ENCODE data around the gene ETS1. TPM values are rescaled to one million over a fixed set of nuclear protein-coding genes. Genes with fewer than 3 reads are reported as not detected.

ETS1 gene
- total RNA-seq, 1 donor from 2014 or later, result 41.4 TPM

DNA sequence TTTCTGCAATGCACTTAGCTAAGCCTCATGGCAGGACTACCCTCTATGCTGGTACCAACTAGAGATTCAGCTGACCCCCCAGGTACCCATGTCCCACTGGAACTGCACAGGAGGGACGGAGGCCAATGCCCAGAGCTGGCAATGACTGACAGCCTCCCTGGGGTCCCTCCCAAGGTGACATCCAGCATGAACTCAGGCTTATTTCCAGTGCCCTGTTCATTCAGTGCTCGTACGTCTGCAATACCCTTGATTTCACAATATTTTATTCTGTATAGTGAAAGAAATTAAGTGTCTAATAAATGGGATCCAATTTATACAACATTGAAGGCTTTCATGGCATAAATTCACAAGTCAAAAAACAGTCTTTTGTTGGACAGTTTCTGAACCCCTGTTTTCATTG is 20.2 kb downstream of the ETS1 start:
- no peak for DNase-seq

DNA sequence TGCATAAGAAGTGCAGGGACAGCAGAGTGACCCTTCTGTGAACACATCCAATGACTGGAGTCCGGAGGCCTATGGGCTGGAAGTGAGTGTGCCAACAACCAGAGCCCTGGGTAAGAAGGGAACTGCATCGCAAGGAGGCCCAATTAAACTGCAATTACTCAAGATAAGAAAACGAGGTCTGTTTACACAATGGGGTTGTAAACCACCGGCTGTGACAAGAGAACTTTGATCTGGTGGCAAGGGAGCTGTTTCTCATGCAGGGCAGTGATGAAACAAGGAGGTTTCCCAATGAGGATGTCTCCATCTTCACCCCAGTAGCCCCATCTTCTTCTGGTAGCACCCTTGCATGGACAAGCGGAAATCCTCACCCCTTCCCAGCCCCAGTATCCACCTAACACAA is 21.5 kb downstream of the ETS1 start:
- DNase-seq, result no peak

DNA sequence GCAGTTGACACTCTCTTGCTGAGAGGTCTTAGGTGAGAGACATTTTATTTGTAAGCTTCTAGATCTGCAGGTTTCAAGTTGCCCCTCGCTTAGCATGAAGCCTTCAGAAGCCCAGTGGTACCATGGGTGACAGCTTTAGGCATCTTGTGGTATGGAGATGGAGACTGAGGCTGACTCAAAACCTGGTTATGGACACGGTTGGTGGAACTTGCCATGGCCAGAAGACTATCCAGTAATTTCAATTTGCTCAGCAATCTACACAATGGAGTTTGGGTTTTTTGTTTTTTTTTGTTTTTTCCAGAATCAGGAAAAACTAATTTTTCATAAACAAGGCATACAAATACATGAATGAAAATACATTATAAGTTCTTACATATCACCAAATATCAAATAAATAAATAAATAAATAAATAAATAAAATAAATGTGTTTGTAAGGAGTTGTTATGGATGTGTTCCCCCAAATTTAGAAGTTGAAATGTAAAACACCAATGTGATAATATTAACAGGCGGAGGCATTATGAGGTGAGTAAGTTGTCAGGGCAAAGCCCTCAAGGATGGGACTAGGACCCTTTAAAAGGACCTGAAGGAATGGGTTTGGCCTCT is 22.6 kb downstream of the ETS1 start:
- no peak for DNase-seq

DNA sequence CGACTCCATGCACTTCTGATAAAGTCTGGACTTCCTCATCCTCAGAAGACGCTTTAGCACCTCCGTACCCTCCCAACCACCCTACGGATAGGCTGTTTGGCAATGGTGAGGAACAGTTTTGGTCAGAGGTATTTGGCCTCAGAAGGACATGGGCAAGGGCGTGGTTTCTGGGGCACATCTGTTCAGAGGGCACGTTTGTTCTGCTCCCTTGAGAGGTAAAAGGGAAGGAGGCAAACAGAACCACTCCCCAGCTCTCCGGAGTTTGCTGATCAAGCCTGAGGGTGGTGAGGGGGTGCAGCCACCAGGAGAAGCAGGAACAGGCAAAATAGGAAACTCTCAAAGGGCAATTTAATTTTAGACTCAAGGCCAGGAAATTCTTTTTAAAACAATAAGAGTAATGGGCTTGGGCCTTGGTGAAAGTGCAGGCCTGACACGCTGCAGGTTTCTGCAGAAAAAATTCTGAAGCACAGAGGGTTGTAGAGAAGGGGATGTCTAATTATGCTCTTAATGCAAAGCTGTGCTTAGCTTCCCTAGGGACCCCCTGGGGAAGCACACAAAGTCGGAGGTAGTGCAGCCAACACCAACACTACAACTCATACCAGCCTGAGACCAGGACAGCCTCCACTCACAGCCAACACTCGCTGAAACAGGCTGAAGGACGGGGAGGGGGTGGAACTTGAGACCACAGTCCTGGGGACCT is 23.3 kb downstream of the ETS1 start:
- DNase-seq, result no peak

DNA sequence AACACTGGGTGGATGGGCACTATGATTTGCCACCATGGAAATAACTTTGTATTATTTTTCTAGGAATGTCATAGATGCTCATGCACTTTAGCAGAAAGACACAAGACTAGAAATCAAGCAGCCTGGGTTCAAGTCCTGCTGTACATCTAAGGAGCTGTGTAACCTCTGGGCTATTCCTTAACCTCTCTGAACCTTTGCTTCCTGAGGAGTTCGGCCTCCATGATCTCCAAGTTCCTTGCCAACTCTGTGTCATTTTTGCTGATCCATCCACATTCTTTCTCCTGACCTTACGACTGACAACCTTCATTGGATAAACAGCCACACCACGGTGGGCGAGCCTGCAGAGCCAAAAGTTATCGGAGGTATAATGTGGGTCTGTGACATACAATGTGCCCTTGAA is 24.1 kb downstream of the ETS1 start:
- DNase-seq, result no peak

DNA sequence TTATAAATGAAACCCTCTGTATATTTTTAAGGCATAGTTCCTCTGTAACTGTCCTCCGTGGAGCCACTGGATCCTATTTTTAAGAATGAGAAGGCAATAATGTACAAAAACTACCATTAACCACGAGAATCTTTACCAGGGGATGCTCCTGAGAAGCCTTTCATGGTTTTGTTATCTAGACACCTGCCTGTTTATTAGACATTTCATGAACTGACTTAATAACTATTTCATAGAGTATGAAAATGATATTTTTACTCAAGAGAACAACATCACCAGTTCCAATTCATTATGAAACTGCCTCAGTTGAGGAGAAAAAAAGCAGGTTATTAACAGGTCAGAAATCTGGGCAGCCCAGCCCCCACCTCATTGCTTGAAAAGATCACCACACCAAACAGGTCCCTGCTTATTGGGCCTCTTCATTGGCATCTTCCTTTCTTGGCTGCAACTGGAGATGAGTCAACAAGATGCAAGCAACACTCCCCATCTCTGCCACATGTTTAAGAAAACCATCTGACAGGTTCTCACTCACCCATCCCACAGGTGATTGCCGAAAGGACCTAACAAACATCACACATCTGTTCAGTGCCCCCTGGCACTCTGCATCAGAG is 27.8 kb downstream of the ETS1 start:
- DNase-seq, result no peak

DNA sequence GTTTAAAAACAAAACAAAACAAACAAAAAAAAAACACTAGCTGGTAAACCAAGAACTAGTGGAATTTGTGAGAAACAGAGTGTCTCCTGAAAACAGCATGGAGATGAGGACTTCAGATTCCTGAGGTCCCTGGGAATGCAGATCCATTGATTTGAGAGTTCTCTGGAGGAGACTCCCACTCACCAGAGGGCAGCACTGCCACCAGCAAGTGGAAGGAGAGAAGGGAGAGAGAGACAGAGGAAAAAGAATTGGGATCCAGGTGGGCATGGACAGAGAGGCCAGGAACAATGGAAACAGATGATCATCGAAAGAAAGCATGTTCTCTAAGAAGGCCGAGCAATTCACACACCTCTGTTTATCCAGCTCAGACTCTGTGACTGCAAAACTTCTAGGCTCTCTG is 31.8 kb downstream of the ETS1 start:
- DNase-seq, result no peak

DNA sequence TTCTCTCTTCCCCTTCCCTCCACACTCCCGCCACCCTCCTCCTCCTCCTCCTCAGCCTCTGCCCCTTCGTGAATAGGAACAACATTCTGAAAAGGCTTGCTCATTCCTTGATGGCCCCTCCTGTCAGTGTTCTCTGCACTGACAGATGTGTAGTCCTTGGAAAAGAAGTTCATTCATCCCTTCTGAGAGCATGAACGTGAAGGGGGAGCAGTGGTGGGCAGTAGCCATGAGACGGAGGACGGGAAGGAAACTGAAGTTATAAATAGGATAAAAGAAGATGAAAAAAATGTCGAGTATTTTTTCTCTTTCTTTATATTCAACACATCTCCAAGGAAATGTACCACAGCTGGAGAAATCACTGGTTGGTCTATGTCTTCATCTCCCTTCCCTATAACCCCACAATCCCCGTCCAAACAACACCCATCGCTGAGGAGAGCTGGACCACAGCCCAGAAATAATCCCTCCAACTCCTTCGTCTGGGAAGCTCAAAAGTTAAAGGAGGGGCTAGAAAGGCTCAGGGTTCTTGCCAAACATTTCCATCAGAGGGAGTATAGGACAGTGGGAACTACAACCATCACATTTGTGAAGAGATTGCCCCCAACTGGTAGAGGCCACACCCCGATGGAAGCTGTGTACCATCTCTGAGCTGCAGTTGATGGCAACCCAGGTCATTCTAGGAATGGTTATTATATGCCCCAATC is 33.5 kb downstream of the ETS1 start:
- peak; percentile 90 for DNase-seq

DNA sequence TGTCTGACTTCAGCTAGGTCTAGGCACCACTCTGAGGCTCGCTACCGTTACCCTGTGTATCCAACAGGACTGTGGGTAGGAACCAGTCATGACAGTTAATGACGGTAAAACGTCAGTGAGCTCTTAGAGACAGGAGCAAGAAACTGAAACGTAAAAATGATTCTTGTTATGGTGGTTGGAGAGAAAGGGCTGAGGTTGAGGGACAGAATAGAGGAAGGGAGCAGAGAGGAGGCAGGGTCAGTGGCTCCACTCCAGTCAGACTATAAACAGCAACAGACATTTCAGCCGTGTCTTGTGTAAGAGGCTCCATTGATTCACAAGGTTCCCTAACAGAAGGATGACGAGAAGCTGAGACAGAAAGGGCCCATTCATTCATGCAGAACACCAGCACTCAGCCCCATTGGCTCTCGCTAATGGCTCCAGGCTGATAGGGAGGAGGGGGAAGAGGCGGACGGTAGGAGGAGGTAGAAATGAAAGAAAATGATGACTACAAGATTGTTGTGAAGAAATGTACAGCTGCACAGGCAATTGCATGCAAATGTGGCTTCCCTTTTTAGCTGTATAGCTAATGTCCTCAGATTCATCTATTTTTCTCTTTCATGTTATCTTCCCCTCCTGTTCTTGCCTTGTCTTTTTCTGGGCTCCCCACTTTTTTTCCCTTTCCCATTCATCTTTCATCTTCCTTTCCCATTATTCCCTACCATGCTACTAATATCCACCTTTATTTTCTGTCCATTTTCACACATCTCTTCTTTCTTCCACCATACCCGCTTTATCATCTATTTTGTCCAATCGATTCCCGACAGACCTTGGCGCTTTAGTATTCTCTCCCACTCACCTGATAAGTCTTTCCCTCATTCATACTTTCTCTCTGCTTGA is 34.3 kb downstream of the ETS1 start:
- peak; percentile 46 for DNase-seq

DNA sequence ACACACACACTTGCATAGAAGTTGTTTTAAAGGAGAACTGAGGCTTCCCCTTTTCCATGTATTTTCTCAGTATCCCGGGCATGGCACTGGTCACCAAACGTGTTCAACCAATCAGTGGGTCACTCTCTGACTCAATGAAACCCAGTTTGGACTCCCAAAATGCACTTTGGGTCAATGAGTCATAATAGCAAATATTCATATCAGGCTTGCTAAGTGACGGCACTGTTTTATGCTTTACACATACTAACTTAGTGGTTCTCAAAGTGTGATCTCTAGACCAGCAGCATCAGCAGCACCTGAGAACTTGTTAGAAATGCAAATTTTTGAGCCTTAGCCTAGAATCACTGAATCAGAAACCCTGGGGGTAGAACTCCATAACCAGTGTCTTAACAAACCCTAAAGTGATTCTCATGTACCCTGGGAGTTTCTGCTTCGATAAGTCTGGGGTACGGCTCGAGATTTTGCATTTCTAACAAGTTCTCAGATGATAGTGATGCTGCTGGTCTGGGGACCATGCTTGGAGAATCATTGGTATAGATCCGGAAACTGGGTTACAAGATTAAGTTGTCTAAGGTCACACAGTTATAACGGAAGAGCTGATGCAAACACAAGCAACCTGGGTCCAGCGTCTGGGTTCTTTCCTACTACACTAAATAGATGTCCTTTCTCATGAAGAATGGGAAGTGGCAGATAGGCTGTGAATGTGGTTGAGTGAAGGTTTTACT is 35.6 kb downstream of the ETS1 start:
- DNase-seq, result no peak

DNA sequence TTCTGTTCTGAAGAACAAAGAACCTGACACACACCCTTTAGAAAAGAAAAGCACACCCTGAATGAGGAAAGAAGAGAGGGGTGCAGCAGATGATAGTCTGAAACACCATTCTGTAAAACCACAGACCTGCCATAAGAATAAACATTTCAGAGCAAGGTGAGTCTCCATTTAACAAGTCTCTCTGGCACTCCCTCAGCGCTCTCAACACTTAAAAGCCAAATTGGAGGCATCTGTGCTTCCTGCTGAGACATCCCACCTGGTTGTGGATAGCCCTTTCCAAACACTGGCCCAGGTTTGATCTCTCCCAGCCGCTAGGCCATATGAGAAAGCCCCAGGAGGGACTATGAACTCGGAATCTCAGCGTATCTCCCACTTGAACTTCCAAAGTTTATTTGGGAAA is 36.3 kb downstream of the ETS1 start:
- DNase-seq, result no peak

DNA sequence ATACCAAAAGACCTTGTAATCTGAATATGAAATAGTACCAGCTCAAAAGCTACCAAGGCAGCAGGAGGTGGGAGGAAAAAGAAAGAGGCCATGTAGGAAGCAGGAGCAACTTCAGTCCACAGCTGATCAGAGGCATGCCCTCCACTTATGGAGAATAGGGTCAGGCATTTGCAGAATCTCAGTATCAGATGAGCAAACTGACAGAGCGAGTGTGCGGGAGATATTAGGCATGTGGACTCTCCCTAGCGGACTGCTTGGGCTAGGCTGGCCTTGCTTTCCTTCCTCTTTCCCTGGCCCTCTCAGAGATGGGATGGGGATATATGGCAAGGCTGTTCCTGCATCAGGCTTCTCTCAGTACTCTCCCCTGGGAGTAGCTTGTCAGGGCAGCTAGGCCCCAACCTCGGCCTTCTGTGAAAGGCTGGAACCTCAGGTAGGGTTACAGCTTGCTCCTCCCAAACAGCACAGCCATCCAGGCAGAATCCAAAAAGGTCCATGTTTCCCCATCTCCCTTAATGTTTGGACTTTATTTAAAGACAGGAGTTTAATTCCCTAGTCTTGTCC is 37.0 kb downstream of the ETS1 start:
- DNase-seq, result no peak

DNA sequence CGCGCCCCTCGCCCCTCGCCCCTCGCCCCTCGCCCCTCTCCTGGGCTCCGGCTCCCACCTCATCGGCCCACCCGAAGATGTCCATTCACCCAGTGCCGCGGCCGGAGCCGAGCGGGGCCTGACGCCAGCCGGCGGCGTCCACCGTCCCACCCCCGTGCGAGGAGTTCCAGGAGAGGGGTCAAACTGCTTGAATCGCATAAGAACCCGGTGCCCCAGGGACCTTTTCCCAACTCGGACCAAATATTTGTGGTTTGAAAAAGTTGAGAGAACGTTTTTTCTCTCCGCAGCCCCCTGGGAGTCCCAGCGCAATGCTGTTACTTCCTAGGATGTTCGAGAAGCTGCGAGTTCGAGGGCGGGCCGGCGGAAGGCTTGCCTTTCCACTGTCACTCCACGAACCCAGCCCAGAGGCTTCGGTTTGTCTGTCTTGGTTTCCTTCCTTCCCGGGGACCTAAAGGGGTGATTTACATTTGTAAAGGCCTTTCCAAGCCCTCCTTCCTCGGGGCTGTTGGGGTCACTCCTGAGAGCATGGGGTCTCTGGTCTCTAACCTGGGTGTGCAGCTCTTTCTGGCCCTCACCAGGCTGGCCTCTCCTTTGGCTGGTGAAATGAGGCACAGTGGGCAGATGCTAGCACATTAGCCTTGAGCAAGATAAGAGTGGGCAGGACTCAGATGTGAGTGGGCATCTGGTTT is 38.0 kb downstream of the ETS1 start:
- DNase-seq, result peak; percentile 58

DNA sequence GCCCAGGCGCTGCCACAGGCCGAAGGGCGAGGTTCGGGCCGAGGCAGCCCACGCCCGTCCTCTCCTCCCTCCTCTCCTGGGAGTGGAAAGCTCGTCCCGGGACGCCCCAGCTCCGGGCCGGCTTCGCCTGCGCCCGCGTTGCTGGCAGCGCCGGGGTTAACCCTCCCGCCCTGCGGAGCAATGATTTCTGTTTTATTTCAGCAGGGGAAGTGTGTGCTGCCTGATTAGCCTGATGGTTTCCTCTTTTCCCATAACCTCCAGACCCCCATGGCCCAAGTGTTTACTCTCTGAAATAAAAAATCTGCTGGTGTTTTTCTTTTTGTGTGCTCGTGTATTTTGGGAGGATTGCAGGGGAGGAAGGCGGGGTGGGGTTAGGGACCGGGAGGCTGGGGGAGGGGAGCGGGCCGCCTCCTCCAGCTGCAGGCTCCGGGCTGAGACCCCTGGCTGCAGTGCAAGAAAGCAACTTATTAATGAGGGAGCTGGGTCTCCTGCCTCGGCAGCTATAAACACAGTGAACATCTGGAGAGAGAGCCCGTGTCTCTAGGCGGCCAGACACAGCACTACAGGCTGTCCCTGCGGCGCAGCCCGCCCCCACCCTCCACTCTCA is 38.6 kb downstream of the ETS1 start:
- peak; percentile 79 for DNase-seq

DNA sequence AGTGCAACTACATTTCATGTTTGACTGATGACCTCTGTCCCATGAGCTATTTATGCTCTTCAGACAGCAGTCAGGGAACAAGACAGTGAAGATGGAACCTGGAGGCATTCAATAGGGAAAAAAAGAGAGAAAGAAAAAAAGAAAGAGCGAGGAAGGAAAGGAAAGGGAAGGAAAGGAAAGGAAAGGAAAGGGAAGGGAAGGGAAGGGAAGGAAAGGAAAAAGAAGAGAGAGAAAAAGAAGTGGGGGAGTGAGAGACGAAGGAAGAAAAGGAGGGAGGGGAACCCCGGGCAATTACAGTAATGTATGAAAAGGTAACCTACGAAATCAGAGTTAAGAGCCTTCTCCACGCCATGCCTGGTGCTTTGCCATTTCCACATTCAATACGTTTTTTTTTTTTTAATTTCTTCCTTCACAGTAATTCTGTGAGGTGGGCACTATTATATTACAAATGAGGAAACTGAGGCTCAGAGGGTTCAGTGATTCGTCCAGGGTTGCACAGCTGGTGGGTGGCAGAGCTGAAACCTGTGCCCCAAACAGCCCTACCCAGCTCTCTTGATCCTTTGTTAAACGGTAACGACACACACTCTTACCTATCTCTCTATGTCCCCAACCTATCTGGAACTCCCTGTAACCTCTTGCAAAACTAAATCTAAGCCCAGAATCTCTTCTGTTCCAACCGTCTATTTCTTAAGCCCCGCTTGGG is 39.3 kb downstream of the ETS1 start:
- DNase-seq, result no peak

DNA sequence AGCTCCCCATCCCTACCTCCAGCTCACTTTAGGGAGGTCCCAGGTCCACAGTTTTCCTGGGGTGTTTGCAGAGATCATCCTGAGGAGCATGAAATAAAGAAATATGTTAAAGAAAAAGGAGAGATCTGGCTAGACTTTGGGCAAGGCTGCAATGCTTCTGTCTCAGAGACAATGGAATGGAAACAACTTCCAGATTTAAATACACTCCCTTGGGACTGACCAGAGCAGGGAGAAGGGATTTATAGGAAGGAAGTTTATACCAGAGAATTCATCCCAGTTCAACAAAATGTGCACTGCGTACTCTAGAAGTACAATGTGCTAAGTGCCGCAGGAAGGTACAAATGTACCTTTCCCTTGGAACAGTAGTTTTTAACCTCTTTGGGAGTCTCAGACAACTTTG is 40.4 kb downstream of the ETS1 start:
- DNase-seq, result no peak

DNA sequence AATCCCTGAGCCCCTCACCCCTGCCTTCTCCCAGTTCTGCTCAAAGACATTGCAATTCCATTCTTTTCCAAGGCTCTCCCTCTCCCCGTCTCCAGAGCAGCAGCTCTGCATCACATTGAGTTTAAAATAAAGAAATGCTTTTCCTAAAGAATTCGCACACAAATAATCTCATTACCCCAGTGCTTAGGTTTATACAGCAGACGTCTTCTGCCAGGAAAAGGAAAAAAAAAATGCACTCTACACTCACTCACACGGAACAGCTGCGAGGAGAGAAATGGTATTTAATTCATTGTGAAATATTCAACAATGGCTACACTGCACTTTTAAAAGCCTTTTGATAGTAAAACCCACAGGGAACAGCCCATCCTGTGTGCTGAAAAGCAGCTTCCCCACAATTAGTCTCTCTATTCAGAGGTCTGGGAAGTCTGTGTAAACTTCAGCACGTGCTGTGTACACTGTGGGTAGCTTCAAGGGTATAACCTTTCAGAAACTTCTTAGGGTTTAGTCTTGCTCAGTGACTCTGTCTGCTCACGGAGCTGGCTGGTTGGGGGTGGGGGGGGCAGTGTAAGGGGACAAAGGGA is 42.8 kb downstream of the ETS1 start:
- DNase-seq, result peak; percentile 66

DNA sequence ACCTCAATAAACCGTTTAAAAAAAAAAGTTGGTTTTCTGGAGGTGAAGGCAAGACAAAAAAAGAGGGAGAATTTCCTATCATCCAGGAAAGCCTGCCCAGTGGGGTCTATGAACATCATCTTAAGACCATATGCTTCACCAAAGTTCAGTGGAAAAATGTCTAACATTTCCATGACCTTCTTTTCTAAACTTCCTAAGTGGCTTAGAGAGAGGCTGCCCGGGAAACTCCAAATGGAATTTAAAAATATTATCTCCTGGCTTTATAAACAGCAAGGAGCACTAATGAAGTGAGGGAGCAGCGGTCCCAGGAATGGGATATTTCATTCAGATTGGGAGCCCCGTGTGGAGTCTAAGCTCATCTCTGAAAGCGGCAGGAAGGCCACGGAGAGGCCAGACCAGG is 46.9 kb downstream of the ETS1 start:
- DNase-seq, result no peak

DNA sequence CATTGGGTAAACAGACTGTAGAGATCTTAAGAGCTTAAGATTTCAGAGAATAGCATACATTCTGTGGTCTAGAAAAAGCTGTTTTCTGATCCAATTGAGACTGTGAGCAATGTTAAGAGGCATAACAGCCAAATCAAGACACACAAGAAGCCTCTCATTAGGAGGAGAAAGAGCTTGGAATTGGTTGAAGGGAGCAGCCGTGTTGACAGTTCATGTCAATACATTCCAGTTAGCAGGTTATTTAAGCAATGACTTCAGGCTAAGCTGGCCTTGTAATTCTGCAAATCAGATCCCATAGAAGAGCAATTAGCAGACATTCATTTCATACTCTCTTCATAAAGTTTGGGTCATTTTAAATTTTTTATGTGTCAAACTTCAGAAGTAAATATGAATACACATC is 50.9 kb downstream of the ETS1 start:
- DNase-seq, result no peak

Data from skin of body (tissue), 2 donors.